COR-L47 (cell line): ENCODE measurements around the gene SPIB.
"Not testable (repeated sequence)": the region's sequence is repeated elsewhere in the genome, so short reads cannot be mapped to it uniquely, and the experiment has no call there.

Experiments used
- DNase-seq: peaks from one replicate; lab custom pipeline; 2025; lab: John Stamatoyannopoulos, UW

SPIB gene

DNA sequence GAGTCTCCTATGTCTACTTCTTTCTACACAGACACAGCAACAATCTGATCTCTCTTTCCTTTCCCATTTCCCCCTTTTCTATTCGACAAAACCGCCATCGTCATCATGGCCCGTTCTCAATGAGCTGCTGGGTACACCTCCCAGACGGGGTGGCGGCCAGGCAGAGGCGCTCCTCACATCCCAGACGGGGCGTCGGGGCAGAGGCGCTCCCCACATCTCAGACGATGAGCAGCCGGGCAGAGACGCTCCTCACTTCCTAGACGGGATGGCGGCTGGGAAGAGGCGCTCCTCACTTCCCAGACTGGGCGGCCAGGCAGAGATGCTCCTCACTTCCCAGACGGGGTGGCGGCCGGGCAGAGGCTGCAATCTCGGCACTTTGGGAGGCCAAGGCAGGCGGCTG, 27.8 kb upstream of the SPIB start:
- not testable (repeated sequence) for DNase-seq

DNA sequence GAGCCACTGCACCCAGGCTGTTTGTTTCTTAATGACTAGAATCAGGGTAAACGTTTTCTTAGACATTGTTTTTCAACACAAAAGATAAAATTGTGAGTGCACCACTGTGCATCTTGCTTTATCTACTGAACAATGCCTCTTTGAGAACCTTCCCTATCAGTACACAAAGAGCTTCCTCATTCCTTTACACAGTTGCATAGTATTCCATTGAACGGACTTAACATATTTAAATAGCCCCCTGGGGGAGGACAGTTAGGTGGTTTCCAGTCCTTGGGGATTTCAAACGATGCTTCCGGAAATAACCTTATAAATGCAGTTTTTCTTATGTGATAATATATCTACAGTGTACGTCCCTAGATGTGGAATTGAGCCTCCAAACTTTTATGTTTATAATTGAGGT, 26.0 kb upstream of the SPIB start:
- no peak for DNase-seq

DNA sequence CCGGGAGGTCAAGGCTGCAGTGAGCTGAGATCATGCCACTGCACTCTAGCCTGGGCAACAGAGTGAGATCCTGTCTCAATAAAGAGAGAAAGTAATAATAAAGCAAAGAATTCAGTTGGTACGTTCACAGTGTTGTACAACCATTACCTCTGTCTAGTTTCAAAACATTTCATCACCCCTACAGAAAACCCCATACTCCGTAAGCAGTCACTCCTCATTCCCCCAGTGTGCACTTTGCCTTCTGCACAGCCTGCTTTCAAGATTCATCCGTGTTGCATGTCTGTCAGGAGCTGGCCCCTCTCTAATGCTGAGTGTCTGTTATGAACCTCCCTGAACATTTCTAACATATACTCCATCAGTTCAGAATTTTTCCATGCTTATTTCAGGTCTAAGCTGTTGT, 25.1 kb upstream of the SPIB start:
- DNase-seq = no peak

DNA sequence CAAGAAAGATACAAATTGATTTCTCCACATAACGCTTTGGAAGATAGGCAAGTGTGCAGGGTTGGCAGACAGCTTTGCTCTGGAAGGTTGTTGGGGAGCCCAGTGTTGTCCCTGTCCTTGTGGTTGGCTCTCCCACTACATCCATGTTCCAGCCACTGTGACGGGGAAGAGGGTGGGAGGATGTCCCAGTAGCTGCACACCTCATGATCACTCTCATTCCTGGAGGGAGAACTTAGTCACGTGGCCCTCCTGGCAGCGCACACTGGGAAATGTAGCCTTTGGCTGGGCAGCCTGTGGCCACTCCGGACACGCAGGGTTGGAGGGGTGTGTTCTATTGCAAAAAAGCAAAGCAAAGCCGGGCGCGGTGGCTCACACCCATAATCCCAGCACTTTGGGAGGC, 24.7 kb upstream of the SPIB start:
- no peak for DNase-seq

DNA sequence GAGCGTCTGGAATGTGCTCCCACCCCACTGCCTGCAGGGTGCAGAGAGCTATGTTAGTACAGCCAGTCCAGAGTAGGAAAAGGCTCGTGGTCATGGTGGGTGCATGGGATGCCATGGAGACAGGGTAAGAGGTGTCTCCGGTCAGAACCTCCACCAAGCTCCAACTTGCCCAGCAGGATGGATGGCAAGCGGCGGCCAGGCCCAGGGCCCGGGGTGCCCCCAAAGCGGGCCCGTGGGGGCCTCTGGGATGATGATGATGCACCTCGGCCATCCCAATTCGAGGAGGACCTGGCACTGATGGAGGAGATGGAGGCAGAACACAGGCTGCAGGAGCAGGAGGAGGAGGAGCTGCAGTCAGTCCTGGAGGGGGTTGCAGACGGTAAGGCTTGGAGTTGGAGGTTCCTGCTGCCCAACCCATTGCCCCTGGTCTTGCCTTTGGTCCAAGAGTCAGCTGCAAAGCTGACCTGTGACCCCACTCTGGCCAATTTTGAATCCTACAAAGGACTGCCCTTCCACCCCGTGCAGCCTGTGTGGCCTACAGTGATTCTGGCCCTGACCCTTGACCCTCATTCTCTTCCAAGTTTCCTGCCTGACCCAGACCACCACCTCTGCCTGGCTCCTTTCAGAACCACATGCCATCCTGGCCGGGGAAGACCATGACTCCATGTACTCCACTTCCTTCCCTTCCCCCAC, 19.9 kb upstream of the SPIB start:
- DNase-seq = no peak

DNA sequence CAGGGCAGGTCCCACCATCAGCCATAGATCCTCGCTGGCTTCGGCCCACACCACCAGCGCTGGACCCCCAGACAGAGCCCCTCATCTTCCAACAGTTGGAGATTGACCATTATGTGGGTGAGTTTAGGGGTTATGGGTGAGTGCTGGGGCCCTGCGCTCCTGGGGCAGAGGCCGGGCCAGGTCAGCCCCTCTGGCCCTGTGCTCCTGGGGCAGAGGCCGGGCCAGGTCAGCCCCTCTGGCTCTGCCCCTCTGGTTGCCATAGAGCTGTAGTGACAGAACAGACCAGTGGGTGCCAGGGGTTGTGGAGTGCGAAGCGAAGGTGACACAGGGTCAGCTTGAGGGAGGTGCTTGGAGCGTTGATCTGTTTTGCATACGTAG, 19.4 kb upstream of the SPIB start:
- DNase-seq = no peak

DNA sequence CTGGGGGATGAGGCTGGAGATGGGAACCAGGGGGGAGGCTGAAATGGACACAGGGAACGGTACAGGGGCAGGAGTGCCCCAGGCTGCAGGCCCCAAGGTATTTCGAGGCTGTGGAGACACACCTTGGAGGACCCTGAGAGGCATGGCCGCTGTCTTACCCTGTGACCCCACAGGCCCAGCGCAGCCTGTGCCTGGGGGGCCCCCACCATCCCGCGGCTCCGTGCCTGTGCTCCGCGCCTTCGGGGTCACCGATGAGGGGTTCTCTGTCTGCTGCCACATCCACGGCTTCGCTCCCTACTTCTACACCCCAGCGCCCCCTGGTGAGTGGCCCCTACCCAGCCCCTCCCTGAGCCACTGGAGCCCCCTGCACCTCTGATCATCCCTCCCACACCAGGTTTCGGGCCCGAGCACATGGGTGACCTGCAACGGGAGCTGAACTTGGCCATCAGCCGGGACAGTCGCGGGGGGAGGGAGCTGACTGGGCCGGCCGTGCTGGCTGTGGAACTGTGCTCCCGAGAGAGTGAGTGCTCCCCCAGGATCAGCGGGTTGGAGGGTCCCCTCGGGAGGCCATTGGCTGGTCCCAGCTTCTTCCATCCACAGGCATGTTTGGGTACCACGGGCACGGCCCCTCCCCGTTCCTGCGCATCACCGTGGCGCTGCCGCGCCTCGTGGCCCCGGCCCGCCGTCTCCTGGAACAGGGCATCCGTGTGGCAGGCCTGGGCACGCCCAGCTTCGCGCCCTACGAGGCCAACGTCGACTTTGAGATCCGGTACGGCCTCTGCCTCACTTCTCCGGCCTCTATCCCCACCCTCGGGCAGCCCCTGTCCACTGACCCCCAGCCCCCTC, 16.9 kb upstream of the SPIB start:
- no peak for DNase-seq

DNA sequence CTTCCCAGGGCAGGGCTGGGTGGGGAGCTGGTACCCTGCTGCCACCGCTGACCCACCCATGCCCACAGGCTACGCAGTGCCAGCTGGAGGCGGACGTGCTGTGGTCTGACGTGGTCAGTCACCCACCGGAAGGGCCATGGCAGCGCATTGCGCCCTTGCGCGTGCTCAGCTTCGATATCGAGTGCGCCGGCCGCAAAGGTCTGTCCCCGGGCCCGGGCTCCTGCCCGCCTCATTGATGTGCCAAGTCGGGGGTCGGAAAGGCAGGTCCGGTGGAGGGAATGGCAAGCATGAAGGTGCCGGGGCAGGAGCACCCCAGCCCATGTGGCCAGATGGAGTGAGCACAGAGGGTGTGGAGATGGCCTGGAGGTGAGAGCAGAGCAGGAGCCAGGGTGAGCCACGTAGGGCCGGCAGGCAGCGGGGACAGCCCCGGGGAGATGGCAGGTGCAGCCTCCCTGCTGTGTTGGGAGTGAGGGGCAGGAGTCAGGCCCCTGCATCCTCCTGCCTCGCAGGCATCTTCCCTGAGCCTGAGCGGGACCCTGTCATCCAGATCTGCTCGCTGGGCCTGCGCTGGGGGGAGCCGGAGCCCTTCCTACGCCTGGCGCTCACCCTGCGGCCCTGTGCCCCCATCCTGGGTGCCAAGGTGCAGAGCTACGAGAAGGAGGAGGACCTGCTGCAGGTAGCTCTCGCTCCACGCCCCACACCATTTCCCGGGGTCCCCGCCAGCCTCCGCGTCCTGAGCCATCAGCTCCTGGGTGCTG, 16.0 kb upstream of the SPIB start:
- DNase-seq = no peak

DNA sequence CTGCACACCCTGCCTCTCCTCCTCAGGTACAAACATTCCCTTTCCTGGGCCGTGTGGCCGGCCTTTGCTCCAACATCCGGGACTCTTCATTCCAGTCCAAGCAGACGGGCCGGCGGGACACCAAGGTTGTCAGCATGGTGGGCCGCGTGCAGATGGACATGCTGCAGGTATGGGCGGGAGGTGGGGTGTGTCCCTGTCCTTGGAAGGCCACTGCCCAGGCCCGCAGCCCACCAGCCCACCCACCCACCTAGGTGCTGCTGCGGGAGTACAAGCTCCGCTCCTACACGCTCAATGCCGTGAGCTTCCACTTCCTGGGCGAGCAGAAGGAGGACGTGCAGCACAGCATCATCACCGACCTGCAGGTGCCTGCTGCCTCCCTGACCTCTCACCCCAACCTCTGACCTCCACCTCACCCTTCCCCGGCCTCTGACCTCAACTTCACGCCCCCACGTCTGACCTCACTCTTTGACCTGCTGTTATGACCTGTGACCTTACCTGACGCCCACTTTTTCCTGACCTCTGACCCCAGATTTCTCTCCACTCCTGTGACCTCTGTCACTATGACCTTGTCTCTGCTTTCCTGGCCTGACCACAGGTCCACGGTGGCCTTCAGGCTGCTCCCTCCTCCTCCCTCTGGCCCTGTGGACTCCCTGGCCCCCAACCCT, 12.4 kb upstream of the SPIB start:
- no peak for DNase-seq

DNA sequence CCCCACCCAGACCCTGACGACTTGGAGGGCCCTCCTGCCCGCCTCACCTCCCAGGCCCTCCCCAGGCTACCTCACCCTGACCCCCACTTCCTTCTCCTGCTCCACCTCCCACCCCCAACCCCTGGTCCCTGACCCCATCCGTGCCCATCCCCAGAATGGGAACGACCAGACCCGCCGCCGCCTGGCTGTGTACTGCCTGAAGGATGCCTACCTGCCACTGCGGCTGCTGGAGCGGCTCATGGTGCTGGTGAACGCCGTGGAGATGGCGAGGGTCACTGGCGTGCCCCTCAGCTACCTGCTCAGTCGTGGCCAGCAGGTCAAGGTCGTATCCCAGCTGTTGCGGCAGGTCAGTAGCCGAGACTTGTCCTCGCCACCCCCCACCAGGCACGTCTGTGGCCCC, 11.9 kb upstream of the SPIB start:
- no peak for DNase-seq

DNA sequence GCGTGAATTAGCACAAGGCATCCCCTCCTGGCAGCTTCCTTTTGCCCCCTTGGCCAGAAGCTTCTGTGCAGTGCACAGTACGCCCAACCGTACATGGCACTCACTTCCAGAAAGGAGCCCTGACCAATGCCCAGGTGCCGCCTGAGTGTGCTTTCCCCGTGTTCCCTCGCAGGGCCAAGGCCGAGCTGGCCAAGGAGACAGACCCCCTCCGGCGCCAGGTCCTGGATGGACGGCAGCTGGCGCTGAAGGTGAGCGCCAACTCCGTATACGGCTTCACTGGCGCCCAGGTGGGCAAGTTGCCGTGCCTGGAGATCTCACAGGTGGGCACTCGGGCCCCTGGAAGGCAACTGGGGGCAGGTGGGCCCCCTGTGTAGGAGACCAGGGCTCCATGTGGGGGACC, 9.4 kb upstream of the SPIB start:
- no peak for DNase-seq

DNA sequence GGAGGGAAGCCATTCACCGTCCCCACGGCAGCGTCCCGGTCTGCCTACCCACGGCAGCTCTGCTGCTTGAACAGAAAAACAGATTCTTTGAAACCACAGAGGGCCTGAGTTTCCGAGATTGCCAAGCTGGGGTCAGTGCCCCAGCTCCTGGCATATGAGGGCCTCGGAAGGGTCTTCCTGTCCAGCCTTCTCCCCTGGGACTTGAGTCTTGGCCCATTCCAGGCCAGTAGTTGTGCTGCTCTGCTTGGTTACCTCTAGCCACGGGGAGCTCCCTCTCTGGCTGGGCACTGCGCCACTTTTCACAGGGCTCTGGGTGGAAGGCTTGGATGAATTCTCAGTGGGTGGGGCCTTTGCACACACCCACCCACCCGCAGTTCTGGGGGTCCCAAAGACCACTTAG, 8.6 kb upstream of the SPIB start:
- DNase-seq = no peak

DNA sequence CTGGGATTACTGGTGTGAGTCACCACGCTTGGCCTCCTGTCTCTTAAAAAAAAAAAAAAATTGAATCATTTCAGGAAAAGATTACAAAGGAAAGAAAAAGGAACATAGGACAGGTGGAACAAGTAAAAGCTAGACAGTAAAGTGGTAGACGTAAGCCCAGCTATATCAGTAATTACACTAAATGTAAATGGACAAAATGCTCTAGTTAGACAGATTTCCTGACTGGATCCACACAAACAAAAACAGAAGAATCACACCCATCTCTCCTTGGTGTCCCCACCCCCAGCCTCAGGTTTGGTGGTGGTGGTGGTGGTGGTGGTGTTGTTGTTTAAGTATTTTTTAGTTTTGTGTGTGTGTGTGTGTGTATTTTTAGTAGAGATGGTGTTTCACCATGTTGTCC, 6.3 kb upstream of the SPIB start:
- DNase-seq = no peak

DNA sequence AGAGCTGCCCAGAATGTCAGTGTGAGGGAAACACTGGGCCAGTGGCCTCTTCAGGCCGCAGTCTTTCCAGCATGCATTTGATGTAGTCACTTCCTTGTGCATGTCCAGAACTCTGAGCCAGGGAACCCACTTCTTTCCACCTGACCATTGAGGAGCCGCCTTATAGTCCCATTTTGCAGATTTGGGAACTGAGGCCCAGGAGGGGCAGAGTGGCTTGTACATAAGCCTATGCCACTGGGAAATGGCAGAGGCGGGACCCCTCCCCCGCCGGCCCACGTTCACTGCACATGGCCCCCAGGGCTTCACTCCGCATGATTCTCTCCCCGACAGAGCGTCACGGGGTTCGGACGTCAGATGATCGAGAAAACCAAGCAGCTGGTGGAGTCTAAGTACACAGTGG, 5.6 kb upstream of the SPIB start:
- no peak for DNase-seq

DNA sequence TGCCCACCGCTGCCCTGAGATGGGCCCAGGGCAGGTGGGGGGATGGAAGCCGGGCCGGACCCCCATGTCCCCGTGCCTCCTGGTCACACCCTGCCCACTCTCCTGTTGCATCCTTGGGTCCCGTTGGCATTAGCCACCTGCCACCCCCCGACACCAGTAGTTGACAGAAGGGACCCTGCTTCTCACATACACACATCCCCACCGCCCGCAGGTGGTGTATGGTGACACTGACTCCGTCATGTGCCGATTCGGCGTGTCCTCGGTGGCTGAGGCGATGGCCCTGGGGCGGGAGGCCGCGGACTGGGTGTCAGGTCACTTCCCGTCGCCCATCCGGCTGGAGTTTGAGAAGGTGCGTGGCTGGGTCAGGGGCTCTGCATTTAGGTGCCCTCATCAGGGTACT, 5.2 kb upstream of the SPIB start:
- no peak for DNase-seq

DNA sequence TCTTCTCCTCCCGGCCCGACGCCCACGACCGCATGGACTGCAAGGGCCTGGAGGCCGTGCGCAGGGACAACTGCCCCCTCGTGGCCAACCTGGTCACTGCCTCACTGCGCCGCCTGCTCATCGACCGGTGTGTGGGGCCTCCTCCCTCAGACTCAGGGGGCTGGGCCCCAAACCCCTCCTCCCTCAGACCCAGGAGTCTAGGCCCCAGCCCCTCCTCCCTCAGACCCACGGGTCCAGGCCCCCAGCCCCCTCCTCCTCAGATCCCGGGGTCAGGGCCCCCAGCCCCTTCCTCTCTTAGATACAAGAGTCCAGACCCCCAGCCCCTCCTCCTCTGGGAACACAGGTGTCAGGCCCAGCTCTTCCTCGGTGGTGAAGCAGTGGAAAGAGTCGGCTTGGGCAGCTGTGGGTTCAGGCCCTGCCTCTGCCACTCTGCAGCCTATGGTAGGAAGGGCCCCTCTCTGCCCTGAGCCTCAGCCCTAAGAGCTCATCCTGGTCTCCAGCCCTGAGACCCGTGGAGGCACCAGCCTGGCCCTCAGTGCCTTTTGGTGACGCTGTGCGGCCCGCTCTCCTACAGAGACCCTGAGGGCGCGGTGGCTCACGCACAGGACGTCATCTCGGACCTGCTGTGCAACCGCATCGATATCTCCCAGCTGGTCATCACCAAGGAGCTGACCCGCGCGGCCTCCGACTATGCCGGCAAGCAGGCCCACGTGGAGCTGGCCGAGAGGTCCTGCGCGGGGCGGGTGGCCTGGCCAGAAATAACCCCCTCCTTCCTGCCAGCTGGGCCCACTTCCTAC, 3.7 kb upstream of the SPIB start:
- DNase-seq = no peak

DNA sequence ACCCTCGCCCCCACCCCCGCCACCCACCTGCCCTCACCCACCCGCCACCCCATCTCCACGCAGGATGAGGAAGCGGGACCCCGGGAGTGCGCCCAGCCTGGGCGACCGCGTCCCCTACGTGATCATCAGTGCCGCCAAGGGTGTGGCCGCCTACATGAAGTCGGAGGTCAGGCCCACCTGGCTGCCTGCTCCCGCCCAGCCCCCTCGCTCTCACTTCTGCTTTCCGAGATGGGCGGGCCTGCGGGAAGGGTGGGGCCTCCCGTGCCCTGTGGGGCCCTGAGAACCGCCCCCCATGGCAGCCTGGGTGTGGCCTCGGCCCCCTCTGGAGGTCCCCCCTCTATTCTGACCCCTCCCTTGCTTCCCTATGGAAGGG, 3.1 kb upstream of the SPIB start:
- DNase-seq = no peak

DNA sequence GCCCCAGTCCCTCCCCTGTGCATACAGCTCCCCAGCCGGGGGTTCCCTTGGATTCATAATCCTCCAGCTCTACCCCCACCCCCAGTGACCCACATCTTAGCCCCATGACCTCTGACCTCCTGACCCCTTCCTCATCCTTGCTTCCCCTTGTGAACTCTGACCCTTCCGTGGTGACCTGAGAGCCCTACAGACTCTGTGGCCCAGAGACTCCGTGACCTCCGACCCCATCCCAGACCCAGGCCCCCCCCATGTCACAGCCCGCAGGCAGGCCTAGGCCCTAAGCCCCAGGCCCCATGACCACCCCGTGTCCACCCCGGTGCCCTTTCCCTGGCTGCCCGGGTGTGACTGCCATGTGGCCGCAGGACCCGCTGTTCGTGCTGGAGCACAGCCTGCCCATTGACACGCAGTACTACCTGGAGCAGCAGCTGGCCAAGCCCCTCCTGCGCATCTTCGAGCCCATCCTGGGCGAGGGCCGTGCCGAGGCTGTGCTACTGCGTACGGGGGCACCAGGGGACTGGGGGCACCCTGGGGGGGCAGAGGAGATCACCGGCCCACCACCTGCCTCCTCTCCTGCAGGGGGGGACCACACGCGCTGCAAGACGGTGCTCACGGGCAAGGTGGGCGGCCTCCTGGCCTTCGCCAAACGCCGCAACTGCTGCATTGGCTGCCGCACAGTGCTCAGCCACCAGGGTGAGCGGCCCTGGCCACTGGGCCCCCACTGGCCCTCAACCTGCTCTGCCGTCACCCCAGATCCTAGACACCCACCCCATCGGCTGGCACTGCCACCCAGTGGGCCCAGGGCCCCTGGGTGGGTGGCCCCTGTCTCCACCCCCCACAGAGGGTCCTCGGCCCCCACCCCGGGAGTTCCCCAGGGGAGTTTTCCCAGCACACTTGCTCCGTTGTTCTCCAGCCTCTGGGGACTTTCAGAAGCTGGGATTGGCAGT, 2.4 kb upstream of the SPIB start:
- no peak for DNase-seq

DNA sequence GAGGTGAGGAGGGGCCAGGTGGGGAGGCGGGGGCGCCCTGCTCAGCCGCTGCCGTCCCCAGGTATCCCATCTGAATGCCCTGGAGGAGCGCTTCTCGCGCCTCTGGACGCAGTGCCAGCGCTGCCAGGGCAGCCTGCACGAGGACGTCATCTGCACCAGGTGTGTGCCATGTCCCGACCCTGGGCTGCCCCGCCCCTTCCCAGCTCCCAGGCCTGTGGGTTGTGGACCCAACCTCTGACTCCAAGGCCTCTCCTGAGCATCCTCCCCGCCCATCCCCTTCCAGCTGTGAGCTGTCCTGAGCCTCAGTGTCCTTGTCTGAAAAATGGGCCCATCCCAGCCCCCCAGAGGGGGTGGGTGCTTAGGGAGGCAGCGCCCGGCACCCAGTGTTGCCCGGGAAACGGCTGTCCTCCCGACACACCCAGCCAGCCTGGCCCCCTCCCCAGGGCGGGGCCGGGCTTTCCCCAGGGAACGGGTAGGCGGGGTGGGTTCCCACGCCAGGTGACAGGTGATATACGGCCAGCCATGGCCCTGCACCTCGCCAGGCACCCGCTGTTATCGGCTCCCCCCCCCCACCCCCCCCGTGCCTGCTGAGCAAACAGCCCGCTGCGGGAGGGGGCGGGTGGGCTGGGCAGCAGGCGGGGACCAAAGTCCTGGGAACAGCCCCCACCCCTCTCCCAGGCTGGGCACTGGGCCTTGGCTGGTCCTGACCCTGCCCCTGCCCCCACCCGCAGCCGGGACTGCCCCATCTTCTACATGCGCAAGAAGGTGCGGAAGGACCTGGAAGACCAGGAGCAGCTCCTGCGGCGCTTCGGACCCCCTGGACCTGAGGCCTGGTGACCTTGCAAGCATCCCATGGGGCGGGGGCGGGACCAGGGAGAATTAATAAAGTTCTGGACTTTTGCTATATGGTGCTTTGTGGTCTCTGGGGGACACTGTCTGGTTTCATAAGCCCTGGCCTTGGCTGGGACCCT, 1.3 kb upstream of the SPIB start:
- no peak for DNase-seq
